Mesenteric fat pad (tissue), 1 donor: Measurements from ENCODE around the gene RGL2. TPM values are rescaled to one million over a fixed set of nuclear protein-coding genes. Genes with fewer than 3 reads are reported as not detected.

Source experiments
- DNase-seq: peaks from one replicate; pipeline ENCODE4 v3.0.0-alpha.2; 2020; ENCODE audit warnings: low spot score
- total RNA-seq: library from RNA; stranded (reverse); fragmentation: NEBNext Ultra II Directional; extraction: Animal tissue kit (Norgen Biotek cat#: 25700); gene quantifications from one replicate; pipeline ENCODE4 v1.2.1, GENCODE V29; 2021
- donor health status: DM: yes; HTN: yes; CAD: no.

RGL2 gene
- total RNA-seq, 1 donor from 2014 or later = 56.2 TPM

DNA sequence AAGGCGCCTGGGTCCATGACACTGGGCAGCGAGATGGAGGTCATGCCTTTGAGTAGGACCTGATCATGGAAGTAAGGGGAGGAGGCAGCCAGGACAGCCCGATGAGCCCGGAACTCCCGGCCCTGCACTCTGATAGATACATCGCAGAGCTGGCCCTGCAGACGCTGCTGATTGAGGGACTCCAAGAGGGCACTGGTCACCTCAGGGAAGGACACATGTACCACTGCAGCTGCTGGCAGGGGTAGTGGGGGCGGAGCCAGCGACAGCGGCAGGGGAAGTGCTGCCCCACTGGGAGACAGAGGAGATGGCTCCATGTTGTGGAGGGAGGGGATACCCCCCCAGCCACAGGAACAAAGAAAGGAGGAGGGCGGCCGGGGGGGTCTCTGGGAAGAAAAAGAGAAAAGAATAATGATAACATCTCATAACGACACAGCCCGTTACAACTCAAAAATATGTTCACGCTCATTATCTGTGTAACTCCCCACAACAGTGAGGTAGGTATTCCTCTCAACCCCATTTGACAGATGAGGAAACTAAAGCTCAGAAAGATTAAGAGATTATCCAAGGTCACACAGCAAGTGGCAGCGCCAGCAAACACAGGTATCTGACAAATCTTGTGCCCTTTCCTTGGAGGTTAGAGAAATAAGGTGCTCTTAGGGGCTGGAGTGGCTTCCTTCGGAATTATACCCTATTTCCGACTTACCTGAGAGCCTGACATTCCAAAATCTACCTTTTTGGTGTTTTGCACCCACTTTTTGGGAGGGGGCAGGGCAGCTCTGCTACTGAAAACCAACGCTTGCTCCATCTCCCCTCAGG, 18.1 kb upstream of the RGL2 start:
- no peak for DNase-seq

DNA sequence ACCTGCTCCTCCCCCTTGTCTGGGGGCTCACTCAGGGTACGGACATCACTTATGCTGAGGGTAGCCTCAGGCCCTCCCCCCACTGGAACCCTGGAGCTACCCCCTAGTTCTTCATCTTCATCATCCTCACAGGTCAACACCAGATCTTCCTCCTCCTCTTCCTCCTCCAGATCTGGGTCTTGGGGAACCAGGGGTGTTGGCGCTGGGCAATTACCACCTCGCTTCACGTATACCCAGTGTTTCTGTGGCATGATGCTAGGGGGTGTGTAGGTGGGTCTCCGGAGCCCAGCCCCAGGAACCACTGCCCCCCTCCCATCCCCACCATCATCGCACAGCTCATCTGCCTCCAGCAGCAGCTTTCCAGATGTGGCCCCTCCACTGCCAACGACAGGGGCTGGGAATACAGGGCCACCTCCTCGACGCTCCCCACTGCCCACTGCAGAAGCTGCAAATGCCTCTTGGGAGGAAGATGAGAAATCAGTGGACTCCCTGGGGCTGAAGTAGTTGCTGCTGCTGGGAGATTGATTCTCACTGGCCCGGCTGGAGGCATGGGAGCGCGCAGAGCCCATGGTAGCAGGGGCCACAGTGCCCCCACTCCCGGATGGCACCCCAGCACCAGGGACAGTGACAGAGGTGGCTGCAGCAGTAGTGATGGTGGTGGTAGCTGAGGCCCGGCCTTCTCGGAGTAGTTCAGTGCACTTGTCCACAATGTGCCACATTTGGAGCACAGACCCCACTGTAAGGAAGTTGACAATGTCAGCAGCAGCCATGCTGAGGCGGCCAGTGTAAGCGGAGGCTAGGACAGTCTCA, 17.3 kb upstream of the RGL2 start:
- no peak for DNase-seq

DNA sequence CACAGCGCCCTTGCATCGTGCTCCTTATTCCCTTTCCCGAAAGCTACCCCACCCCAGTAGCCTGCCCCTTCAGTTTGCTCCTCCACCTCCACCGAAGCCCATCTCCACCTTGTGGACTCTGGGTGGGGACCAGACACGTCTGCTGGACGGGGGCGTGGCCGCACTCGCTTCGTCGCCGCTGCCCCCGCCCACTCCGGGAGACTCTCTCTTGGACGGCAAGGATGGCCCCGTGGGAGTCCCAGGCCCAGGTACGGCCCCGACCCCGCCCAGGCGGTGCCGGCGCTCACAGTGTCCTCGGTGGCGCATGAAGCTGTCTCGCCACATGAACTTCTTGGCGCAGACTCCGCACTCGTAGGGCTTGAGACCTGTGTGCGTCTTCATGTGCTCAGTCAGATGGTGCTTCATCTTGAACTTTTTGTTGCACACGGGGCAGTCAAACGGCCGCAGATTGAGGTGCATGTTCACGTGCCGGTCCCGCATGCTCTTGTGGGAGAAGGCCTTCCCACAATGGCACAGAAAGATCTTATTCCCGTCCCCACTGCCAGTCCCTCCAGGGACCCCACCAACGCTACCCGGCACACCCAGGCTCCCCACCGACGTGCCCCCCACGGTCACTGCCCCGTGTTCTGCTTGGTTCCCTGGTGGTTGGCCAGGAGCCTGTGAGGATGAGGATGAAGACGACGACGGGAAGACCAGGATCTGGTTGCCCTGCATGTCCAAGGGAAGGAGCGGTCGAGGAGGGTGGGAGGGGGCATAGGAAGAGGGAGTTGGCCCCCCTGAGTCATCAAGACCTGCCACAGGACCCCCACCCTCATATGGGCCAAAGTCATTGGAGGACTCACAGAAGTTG, 16.4 kb upstream of the RGL2 start:
- DNase-seq = no peak

- no peak for DNase-seq
Measured at GRCh38 chr6:33314515-33314942, 15.8 kb upstream of the RGL2 start.

DNA sequence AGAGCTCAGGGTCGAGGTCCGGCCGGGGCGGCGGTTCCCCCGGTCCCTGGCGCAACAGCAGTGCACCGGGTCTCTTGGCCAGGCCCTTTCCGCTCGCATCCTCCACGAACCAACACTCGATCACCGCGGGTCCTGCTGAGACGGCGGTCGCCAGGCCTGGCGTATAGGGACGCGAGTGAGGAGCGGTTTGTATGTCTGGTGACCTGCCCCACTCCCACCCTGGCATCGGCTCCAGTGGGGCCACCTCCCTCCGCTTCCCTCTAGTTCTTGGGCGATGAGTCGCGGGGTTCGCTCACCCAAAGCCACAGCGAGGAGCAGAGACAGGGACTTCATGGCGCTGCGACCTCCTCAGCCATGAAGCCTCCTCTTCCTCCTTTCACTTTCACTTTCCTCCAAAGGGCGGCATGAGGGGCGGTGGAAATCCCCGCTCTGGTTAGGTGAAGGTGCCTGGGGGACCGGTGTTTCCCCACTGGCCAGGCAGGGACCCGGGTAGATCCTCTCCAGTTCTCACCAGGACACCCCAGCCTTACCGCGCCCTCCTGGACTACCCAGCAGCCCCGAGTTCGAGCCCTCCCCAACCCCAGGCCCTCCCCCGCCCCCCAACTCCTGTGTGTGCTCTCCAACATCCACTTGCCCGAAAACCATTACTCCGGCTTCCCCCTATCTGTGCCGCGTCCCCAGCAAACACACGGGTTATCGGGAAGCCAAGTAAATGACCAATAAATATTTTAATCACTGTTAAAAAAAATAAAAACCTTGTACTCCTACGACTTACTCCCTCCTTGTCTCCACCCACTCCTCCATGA, 15.2 kb upstream of the RGL2 start, which contains the start of gene TAPBP:
Gene TAPBP (minus strand): TSS at position 370 of the 806 bp plus-strand sequence. CDS start 37 bp downstream, at position 333.
- no peak for DNase-seq

- DNase-seq = no peak
Measured at GRCh38 chr6:33313105-33313708, 14.5 kb upstream of the RGL2 start.

GRCh38 chr6:33312361-33313104, 13.8 kb upstream of the RGL2 start:
- DNase-seq = no peak

DNA sequence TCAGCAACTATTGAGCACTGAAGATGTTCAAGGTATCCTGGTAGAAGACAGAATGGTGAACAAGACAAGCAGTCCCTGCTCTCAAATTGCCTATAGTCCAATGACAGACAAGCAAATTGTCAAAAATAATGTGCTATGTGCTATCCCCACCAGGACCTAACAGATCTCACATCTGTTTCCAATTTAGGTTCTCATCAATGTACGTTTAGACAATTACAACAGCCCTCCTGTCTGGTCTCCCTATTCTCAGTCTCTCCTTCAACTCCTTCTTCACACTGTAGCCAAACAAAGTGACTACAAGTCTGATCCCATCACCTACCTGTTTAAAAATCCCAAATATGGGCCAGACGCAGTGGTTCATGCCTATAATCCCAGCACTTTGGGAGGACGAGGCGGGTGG, 7.6 kb upstream of the RGL2 start:
- no peak for DNase-seq

DNA sequence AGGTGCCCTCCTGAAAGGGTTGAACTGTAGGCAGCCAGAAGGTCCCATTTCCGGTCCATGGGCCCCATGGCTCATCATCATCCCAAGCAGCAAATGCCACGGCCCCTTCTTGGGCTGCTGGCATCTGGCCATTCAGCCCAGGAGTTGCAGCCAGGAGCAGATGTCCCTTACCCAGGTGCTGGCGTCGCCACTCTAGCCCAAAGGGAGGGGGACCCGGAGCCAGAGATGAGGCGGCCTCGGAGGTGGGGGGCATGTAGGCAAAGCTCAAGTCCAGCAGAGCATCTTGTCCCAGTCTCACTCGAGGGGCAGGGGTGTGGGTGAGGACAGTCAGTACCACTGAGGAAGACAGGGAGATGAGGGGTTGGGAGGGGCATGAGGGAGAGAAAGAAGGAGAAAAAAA, 6.3 kb upstream of the RGL2 start:
- DNase-seq = no peak

DNA sequence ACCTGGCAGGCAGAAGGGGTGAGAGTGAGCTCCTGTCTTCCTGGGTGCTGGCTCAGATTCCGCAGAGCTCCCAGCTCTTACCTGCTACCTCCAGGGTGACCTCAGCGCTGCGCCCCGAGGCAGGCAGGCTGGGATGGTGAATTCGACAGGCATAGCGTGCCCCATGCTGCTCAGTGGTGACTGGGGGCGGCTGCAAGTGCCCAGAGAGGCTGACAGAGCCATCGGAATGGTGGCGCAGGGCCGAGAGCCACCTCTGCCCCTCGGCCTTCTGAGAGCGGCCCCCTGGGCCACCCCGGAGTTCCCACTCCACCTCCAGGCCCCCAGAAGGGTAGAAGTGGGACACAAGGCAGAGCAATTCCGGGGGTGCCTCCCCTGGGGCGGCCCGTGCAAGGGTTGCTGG, 5.5 kb upstream of the RGL2 start:
- no peak for DNase-seq

DNA sequence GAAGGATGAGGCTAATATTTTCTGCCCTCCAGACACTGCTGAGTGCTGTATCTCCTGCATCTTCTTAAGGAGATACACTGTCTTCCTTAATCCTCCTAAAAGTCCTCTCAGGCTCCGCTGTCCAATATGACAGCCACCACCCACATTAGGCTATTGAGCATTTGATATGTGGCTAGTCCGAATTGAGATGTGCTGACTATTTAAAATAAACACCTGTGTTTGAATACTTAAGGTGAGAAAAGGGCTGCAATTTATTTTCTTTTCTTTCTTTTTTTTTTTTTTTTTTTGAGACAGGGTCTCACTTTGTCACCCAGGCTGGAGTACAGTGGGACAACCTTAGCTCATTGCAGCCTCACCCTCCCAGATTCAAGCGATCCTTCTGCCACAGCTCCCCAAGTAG, 3.1 kb upstream of the RGL2 start:
- no peak for DNase-seq

- DNase-seq = peak; percentile 97
Measured at GRCh38 chr6:33299237-33299944, 649 bp upstream of the RGL2 start.

DNA sequence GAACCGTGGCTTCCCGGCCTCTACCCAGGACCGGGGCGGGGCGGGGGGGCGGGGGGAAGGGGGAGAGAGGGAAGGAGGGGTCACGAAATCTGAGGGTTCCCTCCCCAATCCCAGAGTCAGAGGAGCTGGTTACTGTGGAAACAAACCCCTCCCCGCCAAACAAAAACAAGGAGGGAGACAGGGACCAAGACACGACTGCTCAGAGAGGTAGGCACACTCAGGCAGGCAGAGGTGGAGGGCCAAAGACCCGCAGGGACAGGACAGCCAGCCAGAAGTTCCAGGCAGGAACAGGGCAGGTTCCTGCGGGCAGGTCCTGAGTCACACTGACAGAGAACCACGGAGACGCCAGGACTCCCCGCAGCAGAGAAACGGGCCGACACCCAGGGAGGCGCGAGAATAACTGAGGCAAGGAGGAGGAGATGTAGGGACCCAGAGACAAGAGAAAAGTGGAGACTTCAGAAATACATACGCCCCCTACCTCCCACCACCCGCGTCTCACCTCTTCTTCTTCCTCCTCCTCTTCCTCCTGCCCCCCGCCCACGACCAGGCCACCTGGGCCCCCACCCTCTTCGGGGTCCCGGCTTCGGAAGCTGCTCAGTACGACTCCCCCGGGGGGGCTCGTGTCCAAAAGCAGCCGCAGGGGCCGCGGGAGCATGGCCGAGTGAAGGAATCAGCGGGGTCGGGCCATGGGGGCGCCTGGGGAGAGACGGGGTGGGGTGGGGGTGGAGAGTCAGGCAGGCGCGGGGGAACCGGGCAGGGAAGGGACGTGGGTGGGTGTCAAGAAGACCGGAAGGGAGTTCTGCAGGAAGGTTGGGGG, 578 bp downstream of the RGL2 start:
- no peak for DNase-seq

GRCh38 chr6:33297406-33297955, 1.3 kb downstream of the RGL2 start:
- no peak for DNase-seq

DNA sequence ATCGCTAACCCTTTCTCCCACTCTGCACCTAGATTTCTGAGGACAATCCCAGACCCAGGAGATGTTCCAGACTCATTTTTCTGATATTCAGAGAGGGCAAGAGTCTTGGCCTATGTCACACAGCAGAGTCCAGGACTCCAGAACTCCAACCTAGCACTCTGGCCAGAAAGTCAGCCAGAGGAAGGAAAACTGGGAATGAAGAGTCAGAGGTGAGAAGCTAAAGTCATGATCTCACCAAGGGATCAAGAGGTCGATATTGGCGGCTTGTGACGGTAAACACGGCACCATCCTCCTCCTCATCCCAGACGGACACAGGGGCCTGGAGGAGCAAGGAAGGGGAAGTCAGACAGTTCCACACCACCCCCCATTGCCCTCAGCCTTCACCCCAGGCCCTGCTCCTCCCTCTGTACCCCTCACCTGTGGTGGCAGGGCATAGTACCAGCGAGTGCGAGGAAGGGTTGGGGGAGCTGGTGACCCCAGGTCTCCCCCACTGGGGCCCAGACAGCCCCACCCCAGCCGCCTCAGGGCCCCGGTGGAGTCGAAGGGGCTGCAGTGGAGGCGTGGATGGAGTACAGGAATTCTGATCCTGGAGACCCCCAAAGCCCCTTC, 1.8 kb downstream of the RGL2 start:
- DNase-seq = no peak

GRCh38 chr6:33295621-33296369, 2.9 kb downstream of the RGL2 start:
- no peak for DNase-seq
